SK-N-MC (cell line): ENCODE data around the gene CR1L.
"Not testable (repeated sequence)": the region's sequence is repeated elsewhere in the genome, so short reads cannot be mapped to it uniquely, and the experiment has no call there.

Experiments used
- DNase-seq: peaks from one replicate; pipeline ENCODE4 v3.0.0-alpha.2; 2011; ENCODE audit warnings: low read depth, low spot score
- H3K27ac ChIP-seq: fragments of 200-600 bp; sonication (generic); 2 replicates; pipeline ENCODE4 v1.5.1; 2016; ENCODE audit warnings: mixed run types
- H3K36me3 ChIP-seq: fragments of 200-600 bp; sonication (generic); 2 replicates; pipeline ENCODE4 v1.6.1; 2017; ENCODE audit warnings: antibody characterized with exemption, low read length, mixed read lengths; ENCODE audit not compliant: insufficient read depth
- H3K4me3 ChIP-seq: fragments of 200-600 bp; sonication (generic); 2 replicates; pipeline ENCODE4 v1.5.1; 2016
- H3K9ac ChIP-seq: fragments of 200-600 bp; sonication (generic); 2 replicates; pipeline ENCODE4 v1.8.0; 2017; ENCODE audit warnings: mixed run types, mixed read lengths; ENCODE audit not compliant: insufficient read length
- H3K9me3 ChIP-seq: fragments of 200-600 bp; sonication (generic); 2 replicates; pipeline ENCODE4 v1.6.1; 2017; ENCODE audit warnings: low read depth, mild to moderate bottlenecking, antibody characterized with exemption, low read length, moderate library complexity, mixed read lengths
- EZH2 ChIP-seq: fragments of 200-600 bp; sonication (generic); IDR thresholded peaks from one replicate; pipeline ENCODE4 v1.6.1; 2017; ENCODE audit warnings: antibody characterized with exemption
- FOXP2 ChIP-seq: optimal IDR thresholded peaks from 2 replicates; pipeline ENCODE3; 2011; ENCODE audit warnings: mild to moderate bottlenecking, moderate library complexity; ENCODE audit not compliant: insufficient read depth; ENCODE audit errors: extremely low read length, control extremely low read depth
- POLR2AphosphoS5 ChIP-seq: IDR thresholded peaks from 2 replicates; pipeline ENCODE4 v1.6.1; 2012; ENCODE audit warnings: mild to moderate bottlenecking, low read depth, low read length, borderline replicate concordance

CR1L gene

DNA sequence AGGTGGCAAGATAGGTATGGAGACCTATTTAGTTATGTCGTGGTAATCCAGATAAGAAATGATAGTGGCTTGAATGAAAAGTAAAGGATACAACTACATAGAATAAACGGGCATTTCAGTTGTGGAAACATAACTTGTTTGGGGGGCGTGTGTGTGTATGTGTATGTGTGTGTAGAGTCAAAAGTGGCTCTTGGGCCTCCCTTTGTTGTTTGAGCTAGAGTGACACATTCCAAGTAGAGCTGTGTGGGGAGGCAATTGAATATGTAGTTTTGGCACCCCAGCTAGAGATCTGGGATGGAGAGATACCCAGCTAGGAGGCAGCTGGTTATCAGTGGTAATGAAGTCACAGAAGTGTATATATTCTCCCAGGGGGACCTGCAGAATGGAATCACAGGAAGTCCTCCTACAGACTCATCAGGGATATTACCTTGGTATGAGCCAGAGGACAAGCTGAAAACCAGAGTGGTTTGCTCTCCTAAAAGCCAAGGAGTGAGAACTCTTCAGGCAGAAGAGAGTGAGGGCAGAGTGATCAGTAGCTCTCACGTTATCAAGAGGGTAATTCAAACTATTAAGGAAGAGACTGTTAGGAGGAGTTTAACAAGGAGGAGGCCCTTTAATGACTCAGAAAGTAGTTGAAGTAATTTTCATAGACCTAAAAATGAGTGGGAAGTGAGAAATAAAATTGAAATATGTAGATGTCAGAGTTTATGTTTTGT is 5.1 kb downstream of the CR1L start:
- TF ChIP-seq FOXP2 (no peak), POLR2AphosphoS5 (no peak), EZH2 (no peak)
- DNase-seq: no peak
- Histone ChIP-seq H3K27ac (no peak overlapping the region), H3K9me3 (no peaks in the 10 kb centered on the region), H3K4me3 (no peak overlapping the region), H3K36me3 (no peaks in the 10 kb centered on the region), H3K9ac (no peak overlapping the region)

DNA sequence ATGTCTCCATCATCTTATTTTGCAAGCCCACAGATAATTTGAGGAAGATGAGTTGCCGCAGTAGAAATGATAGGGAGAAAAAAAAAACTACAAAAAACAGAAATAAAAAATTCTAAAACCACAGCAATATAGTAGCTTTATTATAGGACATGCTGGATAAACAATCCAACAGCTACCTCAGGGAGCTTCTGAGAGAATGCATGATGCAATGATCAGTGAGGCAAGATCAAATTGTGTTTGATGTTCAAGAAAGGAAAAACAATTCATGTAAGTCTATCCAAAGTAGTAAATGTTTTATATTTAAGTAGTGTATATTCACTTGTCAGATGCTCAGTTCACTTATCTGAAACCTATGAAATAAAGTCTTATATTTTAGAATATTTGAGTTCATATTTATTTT is 6.7 kb downstream of the CR1L start:
- Histone ChIP-seq H3K27ac (no peak overlapping the region), H3K9ac (no peak overlapping the region), H3K9me3 (no peaks in the 10 kb centered on the region), H3K4me3 (no peak overlapping the region), H3K36me3 (no peaks in the 10 kb centered on the region)
- no peak for DNase-seq
- no peak for TF ChIP-seq FOXP2
- TF ChIP-seq POLR2AphosphoS5: no peak
- no peak for TF ChIP-seq EZH2

DNA sequence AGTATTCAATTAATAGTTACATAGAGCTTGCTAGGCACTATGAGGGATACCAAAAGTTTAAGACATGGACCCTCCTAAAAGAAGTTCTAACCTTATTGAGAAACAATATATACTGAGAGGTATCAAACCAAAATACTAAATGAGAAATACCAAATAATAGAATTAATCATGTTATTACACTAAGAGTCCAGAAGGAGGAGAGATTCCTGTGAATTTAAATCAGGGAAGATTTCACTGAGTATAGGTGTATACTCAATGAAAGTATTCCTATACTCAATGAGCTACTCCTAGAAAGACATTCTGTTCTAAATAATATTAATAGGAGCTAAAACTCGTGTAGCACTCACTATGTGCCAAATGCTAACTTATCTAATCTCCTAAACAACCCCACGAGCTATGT is 9.4 kb downstream of the CR1L start:
- H3K27ac ChIP-seq: no peak overlapping the region
- no peaks in the 10 kb centered on the region for H3K9me3 ChIP-seq
- no peaks in the 10 kb centered on the region for H3K36me3 ChIP-seq
- no peak for TF ChIP-seq EZH2
- TF ChIP-seq POLR2AphosphoS5: no peak
- no peak for TF ChIP-seq FOXP2
- no peak overlapping the region for H3K9ac ChIP-seq
- H3K4me3 ChIP-seq: no peak overlapping the region
- no peak for DNase-seq

DNA sequence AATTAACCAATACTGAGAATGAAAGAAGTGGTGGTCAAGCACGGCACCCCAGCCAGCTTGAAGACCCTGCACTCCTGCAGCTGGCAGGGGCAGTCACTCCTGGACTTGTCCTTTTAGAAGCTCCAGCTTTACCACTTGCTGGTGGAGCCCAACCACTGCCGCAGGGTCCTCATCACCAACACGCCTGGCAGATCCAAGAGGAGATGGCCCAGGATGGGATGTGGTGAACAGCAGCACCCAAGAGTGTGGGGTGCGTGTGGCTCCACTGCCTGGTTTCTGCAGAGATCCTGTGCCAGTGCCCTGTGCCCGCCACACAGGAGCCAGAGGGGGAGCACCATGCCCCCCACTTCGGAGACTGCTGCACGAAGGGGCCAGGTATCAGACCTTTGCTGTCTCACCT is 13.5 kb downstream of the CR1L start:
- Histone ChIP-seq H3K36me3 (no peaks in the 10 kb centered on the region), H3K9ac (no peak overlapping the region), H3K9me3 (no peaks in the 10 kb centered on the region), H3K27ac (no peak overlapping the region), H3K4me3 (no peak overlapping the region)
- TF ChIP-seq EZH2: no peak
- DNase-seq: no peak

DNA sequence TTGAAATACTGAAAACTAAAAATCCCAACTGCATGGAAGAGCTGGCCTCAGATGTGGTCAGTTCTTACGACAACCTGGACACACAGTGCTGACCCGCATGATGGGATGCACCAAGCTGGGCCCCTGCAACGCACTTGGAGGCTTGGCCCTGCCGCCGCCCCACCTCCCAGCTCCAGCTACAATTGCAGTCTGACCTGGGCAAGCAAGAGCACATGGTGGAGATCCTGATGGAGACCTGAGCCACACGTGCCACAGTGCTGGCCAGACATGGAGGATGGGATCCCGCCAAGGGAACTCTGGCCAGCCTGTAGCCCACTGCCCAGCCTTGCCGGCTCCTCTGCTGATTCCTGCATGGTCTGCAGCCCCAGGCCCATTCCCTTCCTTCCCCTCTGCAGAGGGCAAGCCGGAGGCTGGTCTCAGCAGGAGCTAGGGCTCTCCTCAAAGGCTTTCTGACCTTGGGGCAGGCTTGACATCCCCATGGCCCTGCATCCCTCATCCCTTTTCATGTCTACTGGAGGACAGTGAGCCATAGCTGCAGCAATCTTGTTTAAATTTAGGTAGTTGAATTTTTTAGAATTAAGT is 14.1 kb downstream of the CR1L start:
- TF ChIP-seq EZH2 (no peak), POLR2AphosphoS5 (no peak), FOXP2 (no peak)
- no peak for DNase-seq
- Histone ChIP-seq H3K9me3 (no peaks in the 10 kb centered on the region), H3K27ac (no peak overlapping the region), H3K9ac (no peak overlapping the region), H3K36me3 (no peaks in the 10 kb centered on the region), H3K4me3 (no peak overlapping the region)

DNA sequence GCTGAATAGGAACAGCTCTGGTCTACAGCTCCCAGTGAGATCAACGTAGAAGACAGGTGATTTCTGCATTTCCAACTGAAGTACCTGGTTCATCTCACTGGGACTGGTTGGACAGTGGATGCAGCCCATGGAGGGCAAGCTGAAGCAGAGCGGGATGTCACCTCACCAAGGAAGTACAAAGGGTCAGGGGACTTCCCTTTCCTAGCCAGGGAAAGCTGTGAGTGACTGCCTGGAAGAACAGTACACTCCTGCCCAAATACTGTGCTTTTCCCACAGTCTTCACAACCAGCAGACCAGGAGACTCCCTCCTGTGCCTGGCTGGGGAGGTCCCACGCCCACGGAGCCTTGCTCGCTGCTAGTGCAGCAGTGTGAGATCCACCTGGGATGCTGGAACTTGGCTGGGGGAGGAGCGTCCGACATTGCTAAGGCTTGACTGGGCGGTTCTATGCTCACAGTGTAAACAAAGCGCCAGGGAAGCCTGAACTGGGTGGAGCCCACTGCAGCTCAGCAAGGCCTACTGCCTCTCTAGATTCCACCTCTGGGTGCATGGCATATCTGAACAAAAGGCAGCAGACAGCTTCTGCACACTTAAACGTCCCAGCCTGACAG is 14.7 kb downstream of the CR1L start:
- no peak overlapping the region for H3K9ac ChIP-seq
- H3K9me3 ChIP-seq: no peaks in the 10 kb centered on the region
- H3K27ac ChIP-seq: no peak overlapping the region
- no peaks in the 10 kb centered on the region for H3K36me3 ChIP-seq
- no peak for TF ChIP-seq EZH2
- no peak overlapping the region for H3K4me3 ChIP-seq
- DNase-seq: no peak

DNA sequence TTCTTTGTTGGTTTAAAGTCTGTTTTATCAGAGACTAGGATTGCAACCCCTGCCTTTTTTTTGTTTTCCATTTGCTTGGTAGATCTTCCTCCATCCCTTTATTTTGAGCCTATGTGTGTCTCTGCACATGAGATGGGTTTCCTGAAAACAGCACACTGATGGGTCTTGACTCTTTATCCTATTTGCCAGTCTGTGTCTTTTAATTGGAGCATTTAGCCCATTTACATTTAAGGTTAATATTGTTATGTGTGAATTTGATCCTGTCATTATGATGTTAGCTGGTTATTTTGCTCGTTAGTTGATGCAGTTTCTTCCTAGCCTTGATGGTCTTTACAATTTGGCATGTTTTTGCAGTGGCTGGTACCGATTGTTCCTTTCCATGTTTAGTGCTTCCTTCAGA is 16.5 kb downstream of the CR1L start:
- not testable (repeated sequence) for H3K36me3 ChIP-seq, H3K9me3 ChIP-seq, DNase-seq, H3K9ac ChIP-seq, H3K4me3 ChIP-seq, H3K27ac ChIP-seq

DNA sequence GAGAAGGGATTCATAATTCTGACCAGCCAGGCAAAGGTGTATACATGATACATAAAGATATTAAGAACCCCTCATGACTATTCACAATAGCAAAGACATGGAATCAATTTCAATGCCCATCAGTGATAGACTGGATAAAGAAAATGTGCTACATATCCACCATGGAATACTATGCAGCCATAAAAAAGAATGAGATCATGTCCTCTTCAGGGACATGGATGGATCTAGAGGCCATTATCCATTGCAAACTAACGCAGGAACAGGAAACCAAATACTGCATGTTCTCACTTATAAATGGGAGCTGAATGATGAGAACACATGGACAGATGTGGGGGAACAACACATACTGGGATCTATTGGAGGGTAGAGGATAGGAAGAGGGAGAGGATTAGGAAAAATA is 21.4 kb downstream of the CR1L start:
- Histone ChIP-seq H3K9ac (no peak overlapping the region), H3K4me3 (no peak overlapping the region), H3K27ac (no peak overlapping the region), H3K36me3 (no peaks in the 10 kb centered on the region), H3K9me3 (no peaks in the 10 kb centered on the region)
- TF ChIP-seq FOXP2 (no peak), POLR2AphosphoS5 (no peak), EZH2 (no peak)
- no peak for DNase-seq

DNA sequence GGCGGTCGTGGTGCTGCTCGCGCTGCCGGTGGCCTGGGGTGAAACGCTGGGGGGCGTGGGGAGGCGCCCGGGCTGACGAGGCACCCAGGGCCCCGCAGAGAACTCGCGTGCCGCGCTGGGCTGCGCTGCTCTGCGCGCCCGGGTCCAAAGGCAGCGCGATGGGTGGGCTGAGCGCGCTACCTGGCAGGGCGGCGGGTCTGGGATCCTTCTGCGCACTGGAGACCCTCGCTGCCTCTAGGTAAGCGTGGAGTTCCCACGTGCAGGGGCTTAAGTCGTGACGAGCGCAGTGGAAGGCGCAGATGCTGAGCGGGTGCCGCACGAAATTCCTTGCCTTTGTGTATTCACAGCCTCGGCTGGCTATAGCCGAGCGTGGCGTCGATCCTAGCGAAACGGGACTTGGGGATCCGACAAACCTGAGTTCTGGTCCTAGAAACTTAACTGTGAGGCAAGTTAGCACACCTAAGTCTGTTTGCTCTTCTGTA is 24.6 kb downstream of the CR1L start:
- no peaks in the 10 kb centered on the region for H3K36me3 ChIP-seq
- H3K9ac ChIP-seq: no peak overlapping the region
- H3K27ac ChIP-seq: no peak overlapping the region
- DNase-seq: no peak
- TF ChIP-seq FOXP2: no peak
- no peak for TF ChIP-seq EZH2
- no peak for TF ChIP-seq POLR2AphosphoS5
- H3K9me3 ChIP-seq: no peaks in the 10 kb centered on the region
- no peak overlapping the region for H3K4me3 ChIP-seq
